Neutrophil (primary cell): ENCODE results near the gene HOMER3.
A peak's percentile ranks its signal among the peaks of the same experiment; 100 is the strongest.

Source experiments
- H3K27ac ChIP-seq: fragments of 200-600 bp; sonication (generic); 2 replicates; pipeline ENCODE4 v1.5.1; 2016; ENCODE audit warnings: mild to moderate bottlenecking, moderate library complexity
- H3K27me3 ChIP-seq: fragments of 200-600 bp; sonication (generic); 2 replicates; pipeline ENCODE4 v1.6.0; 2016; ENCODE audit warnings: mild to moderate bottlenecking
- H3K36me3 ChIP-seq: fragments of 200-600 bp; sonication (generic); 2 replicates; pipeline ENCODE4 v1.5.1; 2017
- H3K4me1 ChIP-seq, 2 experiments: fragments of 200-600 bp in 1 of 2; sonication (generic) in 1 of 2; 1 replicate in 1 of 2; 2 replicates in 1 of 2; pipeline versions ENCODE4 v1.5.1 to v1.6.1; 2013 to 2016; ENCODE audit warnings: low read depth in 1 of 2, low read length in 1 of 2, mild to moderate bottlenecking in 1 of 2, moderate library complexity in 1 of 2; ENCODE audit not compliant: control insufficient read depth in 1 of 2, insufficient read depth in 1 of 2
- H3K4me3 ChIP-seq, 2 experiments: fragments of 200-600 bp in 1 of 2; sonication (generic) in 1 of 2; 1 replicate in 1 of 2; 2 replicates in 1 of 2; pipeline ENCODE4 v1.5.1; 2013 to 2016; ENCODE audit warnings: low read depth in 1 of 2, low read length in 1 of 2, mild to moderate bottlenecking in 1 of 2, moderate library complexity in 1 of 2
- H3K9me3 ChIP-seq: fragments of 200-600 bp; sonication (generic); 2 replicates; pipeline ENCODE4 v1.5.1; 2016
- CTCF ChIP-seq: fragments of 200-600 bp; sonication (generic); IDR thresholded peaks from 2 replicates; pipeline ENCODE4 v1.5.1; 2016; ENCODE audit warnings: antibody characterized with exemption

HOMER3 gene

GRCh38 chr19:18984251-18984650 is 43.2 kb upstream of the HOMER3 start:
- peaks cover 35 to 38% of the 10 kb centered on the region in 2 experiments for H3K4me1 ChIP-seq

DNA sequence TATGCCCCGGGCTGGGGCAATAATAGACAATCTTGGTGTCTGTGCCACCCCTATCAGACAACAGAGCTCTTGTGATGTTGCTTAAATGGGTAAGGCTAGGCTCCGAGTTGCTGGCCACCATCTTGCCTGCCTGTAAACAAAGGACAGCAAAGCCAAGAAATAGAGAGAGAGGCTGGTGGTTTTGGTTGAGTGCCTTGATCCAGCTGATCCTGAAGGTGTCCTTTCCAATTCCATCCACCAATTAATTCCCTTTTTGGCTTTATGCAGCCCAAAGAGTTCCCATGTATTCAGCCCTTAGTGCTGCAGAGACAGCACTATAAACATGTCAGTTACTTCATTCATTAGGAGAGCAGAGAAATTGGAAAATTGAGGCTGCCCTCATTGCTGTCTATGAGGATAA is 41.7 kb upstream of the HOMER3 start:
- H3K9me3 ChIP-seq, result no peaks in the 10 kb centered on the region
- no peaks in the 10 kb centered on the region for H3K36me3 ChIP-seq
- H3K4me1 ChIP-seq, result peaks cover 45 to 49% of the 10 kb centered on the region in 2 experiments
- H3K27ac ChIP-seq, result no peak overlapping the region
- no peaks in the 10 kb centered on the region for H3K27me3 ChIP-seq
- no peak overlapping the region for H3K4me3 ChIP-seq
- no peak for TF ChIP-seq CTCF

More at GRCh38 chr19:18984251-18984650, 43.2 kb upstream of the HOMER3 start:
- no peaks in the 10 kb centered on the region for H3K9me3 ChIP-seq
- no peaks in the 10 kb centered on the region for H3K27me3 ChIP-seq
- no peaks in the 10 kb centered on the region for H3K36me3 ChIP-seq
- no peak overlapping the region for H3K4me3 ChIP-seq
- no peak for TF ChIP-seq CTCF
- H3K27ac ChIP-seq, result peak overlapping the region; percentile 73

DNA sequence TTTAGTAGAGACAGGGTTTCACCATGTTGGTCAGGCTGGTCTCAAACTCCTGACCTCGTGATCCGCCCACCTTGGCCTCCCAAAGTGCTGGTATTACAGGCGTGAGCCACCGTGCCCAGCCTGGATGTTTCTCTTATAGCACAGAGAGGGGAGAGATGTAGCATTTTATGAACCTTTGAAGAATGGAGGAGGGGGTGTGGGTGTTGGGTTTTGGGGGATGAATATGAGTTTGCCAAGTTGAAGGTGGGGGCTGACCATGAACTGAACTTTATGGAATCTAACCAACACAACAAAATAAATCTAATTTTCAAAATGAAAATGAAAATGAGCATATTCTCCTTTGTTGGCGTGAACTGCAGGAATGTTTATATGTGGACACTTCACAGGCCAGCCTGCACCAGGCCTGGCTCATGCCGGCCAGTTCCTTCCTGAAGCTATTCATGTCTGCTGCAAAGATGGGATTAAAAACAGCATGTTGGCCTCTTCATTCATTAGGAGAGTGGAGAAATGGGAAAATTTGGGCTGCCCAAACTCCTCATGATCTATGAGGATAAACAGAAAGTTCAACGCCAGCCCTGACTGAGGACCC is 39.5 kb upstream of the HOMER3 start:
- H3K4me1 ChIP-seq, result peaks cover 31 to 35% of the 10 kb centered on the region in 2 experiments
- no peaks in the 10 kb centered on the region for H3K36me3 ChIP-seq
- no peak overlapping the region for H3K4me3 ChIP-seq
- no peak for TF ChIP-seq CTCF
- no peak overlapping the region for H3K27ac ChIP-seq
- H3K9me3 ChIP-seq, result no peaks in the 10 kb centered on the region
- no peaks in the 10 kb centered on the region for H3K27me3 ChIP-seq

DNA sequence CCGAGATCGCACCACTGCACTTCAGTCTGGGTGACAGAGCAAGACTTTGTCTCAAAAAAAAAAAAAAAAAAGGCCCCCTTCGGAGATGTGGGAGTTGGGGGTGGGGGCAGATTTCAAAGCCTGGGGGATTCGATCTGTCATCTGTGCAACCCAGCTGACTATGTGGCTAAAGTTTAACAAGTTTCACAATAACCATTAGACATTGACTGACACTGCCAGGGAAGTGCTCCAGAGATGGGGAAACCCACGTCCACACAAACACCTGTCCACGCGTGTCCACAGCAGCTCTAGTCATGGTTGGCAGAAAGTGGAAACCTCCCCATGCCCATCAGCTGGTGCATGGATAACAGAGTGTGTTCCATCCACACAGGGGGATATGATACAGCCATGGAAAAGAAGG is 37.6 kb upstream of the HOMER3 start:
- Histone ChIP-seq H3K27ac (peak overlapping the region; percentile 15), H3K4me3 (no peak overlapping the region), H3K4me1 (peaks cover 21 to 33% of the 10 kb centered on the region in 2 experiments), H3K9me3 (no peaks in the 10 kb centered on the region), H3K36me3 (no peaks in the 10 kb centered on the region), H3K27me3 (no peaks in the 10 kb centered on the region)
- TF ChIP-seq CTCF, result no peak

- no peaks in the 10 kb centered on the region for H3K9me3 ChIP-seq
- no peak overlapping the region for H3K4me3 ChIP-seq
- TF ChIP-seq CTCF, result no peak
- peaks cover 45 to 58% of the 10 kb centered on the region in 2 experiments for H3K4me1 ChIP-seq
- no peaks in the 10 kb centered on the region for H3K27me3 ChIP-seq
- H3K27ac ChIP-seq, result no peak overlapping the region
- H3K36me3 ChIP-seq, result no peaks in the 10 kb centered on the region
Measured at GRCh38 chr19:18975869-18976268, 34.9 kb upstream of the HOMER3 start.
